NCI-H2029 treated with DMSO at 0.1 percent for 48 hours (cell line): ENCODE results near the gene PPFIA4.
A peak's percentile ranks its signal among the peaks of the same experiment; 100 is the strongest.
"Not testable (repeated sequence)": the region's sequence is repeated elsewhere in the genome, so short reads cannot be mapped to it uniquely, and the experiment has no call there.

Experiments
- DNase-seq: peaks from one replicate; lab custom pipeline; 2025; lab: John Stamatoyannopoulos, UW

Gene PPFIA4

GRCh38 chr1:203017061-203017460 is 9.2 kb upstream of the PPFIA4 start:
- DNase-seq: no peak

DNA sequence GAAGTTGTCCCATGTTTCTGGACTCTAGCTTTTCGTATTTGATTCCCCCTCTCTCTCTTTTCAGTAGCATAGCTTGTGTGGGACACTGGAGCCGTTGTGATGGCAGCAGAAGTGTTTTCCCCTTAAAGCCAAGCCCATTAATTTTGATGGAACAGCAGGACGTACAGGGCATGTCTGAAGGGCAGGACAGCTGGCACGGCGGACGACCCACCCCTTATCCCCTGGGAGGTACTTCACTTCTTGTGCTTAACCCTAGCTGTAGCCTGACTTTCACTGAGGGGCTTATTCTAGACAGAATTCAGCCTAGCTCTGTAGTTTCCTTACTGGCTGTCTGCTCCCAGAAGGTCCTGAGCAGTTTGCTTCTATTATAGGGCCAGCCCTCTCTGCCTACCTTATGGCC is 8.6 kb upstream of the PPFIA4 start:
- no peak for DNase-seq

GRCh38 chr1:203022855-203023254 is 3.4 kb upstream of the PPFIA4 start:
- DNase-seq: not testable (repeated sequence)

GRCh38 chr1:203025686-203026030 is 633 bp upstream of the PPFIA4 start:
- no peak for DNase-seq

DNA sequence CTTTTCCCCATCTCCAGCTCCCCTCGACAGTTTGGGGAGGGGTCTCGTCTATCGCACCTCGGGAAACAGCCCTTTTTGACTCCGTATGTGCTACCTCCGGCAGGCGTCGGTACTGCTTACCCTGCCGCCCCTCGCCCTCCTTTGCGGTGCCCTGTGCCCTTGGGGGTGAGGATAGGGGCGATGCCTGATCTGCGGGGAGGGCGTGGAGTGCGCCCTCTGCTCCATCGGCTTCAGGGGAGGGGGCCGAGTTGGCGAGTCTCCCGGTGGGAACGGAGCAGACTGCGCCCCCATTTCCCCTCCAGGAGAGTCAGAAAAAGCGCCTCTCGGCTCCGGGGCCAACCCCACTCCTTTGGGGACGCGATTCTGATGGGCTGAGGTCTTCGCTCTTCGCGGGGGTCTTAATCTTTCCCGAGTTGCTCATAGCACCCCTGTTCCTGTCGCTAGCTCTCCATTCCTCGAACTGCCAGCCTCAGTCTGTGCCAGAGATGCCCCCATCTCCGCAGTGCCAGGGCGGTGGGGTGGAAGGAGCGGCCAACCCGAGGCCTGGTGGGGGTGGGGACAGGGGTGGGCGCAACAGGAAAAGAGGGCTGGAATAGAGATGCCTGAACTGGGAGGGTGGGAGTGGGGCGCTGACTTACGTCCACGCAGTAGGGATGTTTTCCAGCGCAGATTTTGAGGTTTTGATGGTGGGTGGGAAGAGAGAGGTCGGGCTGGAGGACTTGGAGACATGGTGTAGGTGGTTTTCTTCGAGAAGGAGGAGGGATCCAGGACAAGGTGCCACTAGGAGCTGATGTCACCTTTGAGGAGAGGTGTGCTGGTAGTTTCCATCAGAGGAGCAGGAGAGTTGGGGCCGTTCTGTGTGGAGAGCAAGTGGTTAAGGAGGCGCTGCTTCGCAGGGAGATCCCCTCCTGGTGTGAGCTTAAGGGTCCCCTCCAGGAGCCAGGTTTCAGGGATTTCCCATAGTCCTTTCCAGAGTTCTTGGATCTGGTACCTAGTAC is 674 bp downstream of the PPFIA4 start:
- no peak for DNase-seq

- no peak for DNase-seq
Observed at GRCh38 chr1:203028067-203028783, 1.9 kb downstream of the PPFIA4 start.

DNA sequence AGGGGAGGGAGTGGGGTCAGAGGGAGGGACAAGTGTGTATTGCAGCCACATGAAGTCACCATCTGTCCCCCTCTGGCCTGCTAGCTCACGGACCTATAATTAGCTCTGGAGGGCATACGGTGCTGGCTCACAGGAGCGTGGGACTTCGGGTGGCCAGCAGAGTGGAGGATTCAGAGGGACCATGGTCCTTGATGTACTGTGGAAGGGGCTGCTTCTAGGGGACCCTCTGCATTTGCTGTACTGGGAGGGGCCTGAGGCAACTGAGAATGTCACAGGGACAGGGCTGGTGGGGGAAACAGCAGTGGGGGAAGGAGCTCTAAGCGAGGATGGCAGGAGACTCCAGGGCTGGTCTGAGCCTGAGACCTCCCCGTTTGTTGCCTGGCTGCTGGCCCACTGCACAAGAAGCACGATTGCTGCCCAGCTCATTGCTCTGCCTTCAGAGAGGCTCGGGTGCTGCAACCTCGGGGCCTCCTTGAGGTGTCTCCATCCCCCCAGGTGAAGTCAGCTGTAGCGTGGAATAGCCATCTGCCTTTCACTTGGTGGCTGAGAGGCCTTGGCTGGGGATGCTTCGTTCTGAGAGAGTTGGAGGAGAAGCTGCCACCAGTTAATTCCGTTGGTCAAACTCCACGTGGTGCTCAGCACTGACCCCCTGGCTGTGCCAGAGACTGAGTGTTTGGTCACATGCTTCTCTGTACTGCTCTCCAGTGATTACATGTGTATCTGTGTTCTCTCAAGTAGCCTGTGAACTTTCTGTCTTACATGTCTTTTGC is 2.7 kb downstream of the PPFIA4 start:
- DNase-seq: no peak

- no peak for DNase-seq
Observed at GRCh38 chr1:203031467-203031866, 5.2 kb downstream of the PPFIA4 start.

DNA sequence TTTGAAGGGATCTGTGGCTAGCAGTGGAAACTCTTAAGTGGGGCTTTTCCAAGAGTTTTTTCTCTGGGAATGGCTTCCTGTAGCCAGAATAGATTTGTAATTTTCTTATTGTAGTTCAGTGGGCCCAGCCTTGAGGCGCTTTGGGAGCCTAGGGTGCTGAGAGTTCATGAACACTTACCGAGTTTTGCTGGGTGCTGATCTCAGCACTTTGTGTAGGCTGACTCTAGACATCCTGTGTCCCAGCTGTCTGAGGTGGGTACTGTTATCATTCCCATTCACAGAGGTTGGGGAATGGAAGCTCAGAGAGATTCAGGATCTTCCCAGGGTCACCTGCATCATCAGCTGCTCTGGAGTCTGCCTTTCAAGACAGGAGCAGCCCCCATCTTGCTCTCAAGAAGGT is 7.0 kb downstream of the PPFIA4 start:
- DNase-seq: no peak

GRCh38 chr1:203033917-203034316 is 7.6 kb downstream of the PPFIA4 start:
- DNase-seq: no peak

- DNase-seq: no peak
Observed at GRCh38 chr1:203034422-203035110, 8.3 kb downstream of the PPFIA4 start.

- DNase-seq: no peak
Observed at GRCh38 chr1:203035111-203036000, 9.1 kb downstream of the PPFIA4 start.

DNA sequence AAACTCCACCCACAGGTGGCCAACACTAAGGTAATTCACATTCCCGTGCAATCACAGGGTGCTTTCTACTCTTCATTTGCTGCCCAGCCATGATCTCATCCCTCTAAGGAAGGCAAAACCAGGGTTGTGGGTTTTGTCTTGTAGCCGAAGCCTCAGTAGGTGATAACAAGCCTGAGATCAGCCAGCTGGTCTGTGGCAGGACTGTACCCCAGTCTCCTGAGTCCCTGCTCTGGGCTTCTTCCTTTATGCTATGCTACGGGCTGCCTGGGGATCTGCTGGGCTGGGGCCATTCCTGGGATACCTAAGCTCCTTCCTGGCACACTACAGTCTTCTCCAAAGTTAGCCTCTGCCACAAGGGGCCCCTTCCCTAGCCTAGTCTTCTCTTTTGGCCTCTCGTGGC is 9.8 kb downstream of the PPFIA4 start:
- DNase-seq: no peak

GRCh38 chr1:203036537-203036936 is 10.2 kb downstream of the PPFIA4 start:
- no peak for DNase-seq

DNA sequence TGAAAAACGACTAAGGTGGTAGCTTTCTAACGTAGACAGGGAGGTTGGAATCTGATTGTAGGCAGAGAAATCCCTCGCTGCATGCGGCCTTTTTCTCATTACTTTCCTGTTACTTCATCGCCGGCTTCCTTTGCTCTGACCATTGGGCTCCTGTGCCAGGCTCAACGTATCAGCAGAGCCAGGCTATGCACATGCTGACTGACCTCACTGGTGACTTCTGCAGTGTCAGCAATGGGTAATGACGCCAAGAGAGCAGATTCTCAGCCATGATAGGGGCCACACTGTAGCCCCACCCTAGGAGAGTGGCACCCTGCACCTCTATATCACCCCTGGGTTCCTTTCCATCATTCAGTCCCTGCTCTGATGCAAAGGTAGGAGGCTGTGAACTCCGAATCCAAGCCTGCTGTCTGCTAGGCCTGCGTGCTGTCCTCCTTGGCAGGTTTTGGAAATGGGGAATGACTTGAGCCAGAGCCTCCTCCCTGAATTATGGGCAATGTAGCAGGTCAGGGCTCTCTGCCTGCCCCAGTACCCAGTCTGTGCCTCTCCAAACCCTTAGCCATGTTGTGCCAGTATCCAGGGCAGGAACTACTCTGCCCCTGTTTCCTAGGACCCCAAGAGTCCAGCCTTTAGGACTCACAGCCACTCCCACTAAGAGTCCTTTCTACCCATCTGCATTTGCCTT is 11.4 kb downstream of the PPFIA4 start:
- no peak for DNase-seq

DNA sequence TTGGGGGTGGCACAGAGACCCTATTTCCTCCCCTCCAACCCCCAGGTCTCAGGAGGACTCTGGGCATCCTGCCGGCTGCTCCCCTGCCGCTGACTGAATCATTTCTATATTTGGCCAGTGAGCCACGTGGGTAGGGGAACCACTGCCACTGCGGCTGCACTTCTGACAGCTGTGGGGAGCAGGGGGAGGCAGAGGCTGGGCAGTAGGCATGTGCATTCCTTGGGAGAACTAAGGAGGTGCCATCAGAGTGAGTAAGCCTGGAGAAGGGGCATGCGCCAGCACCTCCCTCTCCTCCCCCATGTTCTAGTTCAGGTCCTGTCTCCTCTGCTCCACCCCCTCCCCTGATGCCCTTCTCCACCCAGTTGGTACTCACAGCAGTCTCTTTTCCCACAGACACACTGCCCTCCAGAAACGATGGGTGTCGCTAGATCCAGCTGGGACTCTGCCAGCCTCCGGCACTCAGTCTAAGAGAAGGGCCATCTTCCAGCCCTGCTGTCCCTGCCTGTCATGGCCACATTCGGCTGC is 12.0 kb downstream of the PPFIA4 start:
- no peak for DNase-seq

DNA sequence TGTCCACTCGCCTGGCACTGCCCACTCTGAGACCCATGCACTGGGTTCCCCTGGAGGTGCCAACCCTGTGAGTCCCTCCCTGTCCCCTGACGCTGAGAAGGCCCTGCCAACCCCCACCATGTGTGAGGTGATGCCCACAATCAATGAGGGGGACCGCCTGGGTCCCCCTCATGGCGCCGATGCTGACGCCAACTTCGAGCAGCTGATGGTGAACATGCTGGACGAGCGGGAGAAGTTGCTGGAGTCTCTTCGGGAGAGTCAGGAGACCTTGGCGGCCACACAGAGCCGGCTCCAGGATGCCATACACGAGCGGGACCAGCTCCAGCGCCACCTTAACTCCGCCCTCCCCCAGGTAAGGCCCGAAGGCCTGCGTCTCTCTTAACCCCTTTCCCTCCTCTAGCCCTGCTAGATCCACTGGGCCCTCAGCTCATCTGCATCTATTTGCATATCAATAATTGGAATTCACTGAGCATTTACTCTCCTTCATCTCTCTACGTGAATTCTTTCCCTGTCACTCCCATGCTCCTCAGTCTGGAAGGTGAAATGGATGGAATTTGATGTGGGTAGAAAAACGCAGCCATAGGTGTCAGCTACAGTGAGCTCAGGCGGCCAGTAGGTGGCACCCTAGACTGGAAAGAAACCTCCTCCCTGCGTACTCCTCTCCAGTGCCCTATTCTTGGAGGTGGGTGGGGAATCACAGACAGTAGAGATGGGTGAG is 12.8 kb downstream of the PPFIA4 start:
- DNase-seq: peak; percentile 57

- DNase-seq: no peak
Observed at GRCh38 chr1:203039609-203040512, 13.6 kb downstream of the PPFIA4 start.
